ENCODE measurements around the gene TWIST2. TPM values are rescaled to one million over a fixed set of nuclear protein-coding genes. Genes with fewer than 3 reads are reported as not detected.
A peak's percentile ranks its signal among the peaks of the same experiment; 100 is the strongest.

The TWIST2 gene
- total RNA-seq, 2 experiments from 2014 or later: not detected

- no peak overlapping the region for H3K4me3 Mint-ChIP-seq
- CTCF ChIA-PET: no interaction called here
- no peaks in the 10 kb centered on the region for H3K9me3 Mint-ChIP-seq (ENCODE audit: low read depth)
- peaks cover 31% of the 10 kb centered on the region for H3K27me3 Mint-ChIP-seq
- ATAC-seq (no peak), DNase-seq (peak; percentile 18)
- no peaks in the 10 kb centered on the region for H3K36me3 Mint-ChIP-seq
- H3K4me1 Mint-ChIP-seq: peaks cover 12% of the 10 kb centered on the region
- H3K27ac Mint-ChIP-seq: no peak overlapping the region
These were observed 104.5 kb downstream of the TWIST2 start for GRCh38 chr2:238952261-238952919.

- Mint-ChIP-seq H3K27ac (no peak overlapping the region), H3K36me3 (no peaks in the 10 kb centered on the region), H3K9me3 (ENCODE audit: low read depth) (no peaks in the 10 kb centered on the region), H3K4me3 (no peak overlapping the region), H3K27me3 (peaks cover 46% of the 10 kb centered on the region), H3K4me1 (no peaks in the 10 kb centered on the region)
- CTCF ChIA-PET: no interaction called here
- ATAC-seq: no peak
- DNase-seq: no peak
These were observed 107.1 kb downstream of the TWIST2 start for GRCh38 chr2:238954841-238955591.

GRCh38 chr2:238955648-238956531, 108.0 kb downstream of the TWIST2 start:
- DNase-seq: no peak
- H3K9me3 Mint-ChIP-seq (ENCODE audit: low read depth): no peaks in the 10 kb centered on the region
- H3K4me1 Mint-ChIP-seq: no peaks in the 10 kb centered on the region
- CTCF ChIA-PET: interaction anchor here (1.2 kb wide), 1 partner anchor 13 kb away, joined by 3 read pairs; no protein-coding TSS in a partner anchor
- no peaks in the 10 kb centered on the region for H3K36me3 Mint-ChIP-seq
- no peak overlapping the region for H3K27ac Mint-ChIP-seq
- H3K27me3 Mint-ChIP-seq: peaks cover 48% of the 10 kb centered on the region
- H3K4me3 Mint-ChIP-seq: no peak overlapping the region
- no peak for ATAC-seq

GRCh38 chr2:238956676-238957075, 108.8 kb downstream of the TWIST2 start:
- Mint-ChIP-seq H3K36me3 (no peaks in the 10 kb centered on the region), H3K4me3 (no peak overlapping the region), H3K4me1 (no peaks in the 10 kb centered on the region), H3K9me3 (ENCODE audit: low read depth) (no peaks in the 10 kb centered on the region), H3K27ac (no peak overlapping the region), H3K27me3 (peaks cover 40% of the 10 kb centered on the region)
- DNase-seq (no peak), ATAC-seq (no peak)
- CTCF ChIA-PET: interaction anchor here (1.1 to 1.2 kb wide), 2 partner anchors 8 to 12 kb away, joined by 3 to 4 read pairs; no protein-coding TSS in a partner anchor

All from activated CD8-positive, alpha-beta memory T cell treated with anti-CD3 and anti-CD28 coated beads, Interleukin-2, amount 10 ng/mL, durations not matched to agents 7 days and 5 days (primary cell).